PFSK-1 (cell line): ENCODE measurements around the gene GNAS-AS1.

Experiments used
- REST ChIP-seq, 2 experiments: IDR thresholded peaks; 2 replicates each; pipeline versions ENCODE4 v1.6.1 to v1.8.0; 2011 to 2012; ENCODE audit warnings: low read depth in 2 of 2, low read length in 2 of 2, control low read depth in 1 of 2, inconsistent platforms in 1 of 2, mild to moderate bottlenecking in 1 of 2, moderate library complexity in 1 of 2; ENCODE audit not compliant: insufficient read depth in 1 of 2
- TAF1 ChIP-seq: IDR thresholded peaks from 2 replicates; pipeline ENCODE4 v1.6.1; 2012; ENCODE audit warnings: low read length, control low read depth, borderline replicate concordance; ENCODE audit not compliant: insufficient read depth

GRCh38 chr20:58851221-58851968 is 693 bp upstream of the GNAS-AS1 start:
- TF ChIP-seq REST (IDR thresholded peaks at IDR 0.05; ENCODE audit: insufficient read depth in 1 of 2, low read depth in 2 of 2, low read length in 2 of 2) (no peak), TAF1 (no peak)
